CD4-positive, alpha-beta T cell (primary cell): Measurements from ENCODE around the gene ZNF385C. TPM values are rescaled to one million over a fixed set of nuclear protein-coding genes. Genes with fewer than 3 reads are reported as not detected.

Experiments
- ATAC-seq: fragments of 200-7000 bp; cut with Tn5 transposase; one replicate; pipeline ENCODE4 v1.10.0; 2022; ENCODE audit warnings: mild to moderate bottlenecking; ENCODE audit not compliant: poor library complexity
- CTCF ChIA-PET: fragments of 350-600 bp; sonication (Branson Sonifier 250); formaldehyde crosslinking; loops from one replicate; lab custom pipeline; 2021; ENCODE audit warnings: antibody characterized with exemption, inconsistent platforms; lab: Charles Lee
- POLR2A ChIA-PET: fragments of 350-600 bp; sonication (Branson Sonifier 250); formaldehyde crosslinking; loops from one replicate; lab custom pipeline; 2021; ENCODE audit warnings: antibody characterized with exemption, inconsistent platforms; lab: Charles Lee
- DNase-seq, 14 experiments: peaks; one replicate each; pipeline ENCODE4 v3.0.0-alpha.2; 2013 to 2020; ENCODE audit warnings: mixed read lengths in 2 of 14
- H3K27ac ChIP-seq, 2 donors: one replicate each; pipeline versions ENCODE4 v1.5.1 to v1.7.0; 2013; ENCODE audit warnings: low read length in 2 of 2, low read depth in 1 of 2, mild to moderate bottlenecking in 1 of 2
- H3K27me3 ChIP-seq, 2 experiments: 1 replicate in 1 of 2; 2 replicates in 1 of 2; pipeline versions ENCODE4 v1.6.1 to v1.7.0; 2013; ENCODE audit warnings: low read length in 2 of 2, control low read depth in 1 of 2, mild to moderate bottlenecking in 1 of 2, moderate library complexity in 1 of 2; ENCODE audit not compliant: insufficient read depth in 2 of 2, control insufficient read depth in 1 of 2
- H3K36me3 ChIP-seq: one replicate; pipeline ENCODE4 v1.6.1; 2013; ENCODE audit warnings: low read length, control low read depth; ENCODE audit not compliant: insufficient read depth
- H3K4me1 ChIP-seq: one replicate; pipeline ENCODE4 v1.6.1; 2013; ENCODE audit warnings: low read length, control low read depth; ENCODE audit not compliant: insufficient read depth
- H3K4me3 ChIP-seq: one replicate; pipeline ENCODE4 v1.5.1; 2013; ENCODE audit warnings: mild to moderate bottlenecking, low read length, moderate library complexity
- H3K9me3 ChIP-seq, 2 experiments: 1 replicate in 1 of 2; 2 replicates in 1 of 2; pipeline versions ENCODE4 v1.6.1 to v1.7.0; 2013; ENCODE audit warnings: low read length in 2 of 2, mild to moderate bottlenecking in 2 of 2, control low read depth in 1 of 2, moderate library complexity in 1 of 2; ENCODE audit not compliant: control insufficient read depth in 1 of 2, insufficient read depth in 1 of 2
- H3K27ac Mint-ChIP-seq: one replicate; pipeline ENCODE4 v1.8.0; 2020; ENCODE audit warnings: mixed read lengths
- H3K27me3 Mint-ChIP-seq: one replicate; pipeline ENCODE4 v1.8.0; 2021; ENCODE audit warnings: mixed read lengths
- H3K36me3 Mint-ChIP-seq: one replicate; pipeline ENCODE4 v1.8.0; 2021; ENCODE audit warnings: low read depth, mixed read lengths
- H3K4me1 Mint-ChIP-seq: one replicate; pipeline ENCODE4 v1.8.0; 2021; ENCODE audit warnings: low read depth, mixed read lengths
- H3K4me3 Mint-ChIP-seq: one replicate; pipeline ENCODE4 v1.8.0; 2020; ENCODE audit warnings: mild to moderate bottlenecking, mixed read lengths
- H3K9me3 Mint-ChIP-seq: one replicate; pipeline ENCODE4 v1.8.0; 2020; ENCODE audit warnings: mixed read lengths
- CTCF ChIP-seq: fragments of 200-600 bp; IDR thresholded peaks from one replicate; pipeline ENCODE4 v1.8.0; 2022; ENCODE audit warnings: antibody characterized with exemption, mild to moderate bottlenecking
- intact Hi-C, 2 experiments: fragments of 100-400 bp; cut with DNase I in 1 of 2; cut with micrococcal nuclease in 1 of 2; formaldehyde crosslinking; loops; one replicate each; pipeline versions ENCODE4 v1.15.1 to v1.9.0; 2023 to 2025; cut with DNase I, micrococcal nuclease
- total RNA-seq, 174 experiments: library from RNA in 2 of 174; stranded (reverse) in 2 of 174; gene quantifications; one replicate each; pipeline ENCODE4 v1.2.3 and lab custom pipeline; 2021 to 2026

The ZNF385C gene
- total RNA-seq, 2 experiments from 2014 or later, result 0.20 TPM; not detected in 1

DNA sequence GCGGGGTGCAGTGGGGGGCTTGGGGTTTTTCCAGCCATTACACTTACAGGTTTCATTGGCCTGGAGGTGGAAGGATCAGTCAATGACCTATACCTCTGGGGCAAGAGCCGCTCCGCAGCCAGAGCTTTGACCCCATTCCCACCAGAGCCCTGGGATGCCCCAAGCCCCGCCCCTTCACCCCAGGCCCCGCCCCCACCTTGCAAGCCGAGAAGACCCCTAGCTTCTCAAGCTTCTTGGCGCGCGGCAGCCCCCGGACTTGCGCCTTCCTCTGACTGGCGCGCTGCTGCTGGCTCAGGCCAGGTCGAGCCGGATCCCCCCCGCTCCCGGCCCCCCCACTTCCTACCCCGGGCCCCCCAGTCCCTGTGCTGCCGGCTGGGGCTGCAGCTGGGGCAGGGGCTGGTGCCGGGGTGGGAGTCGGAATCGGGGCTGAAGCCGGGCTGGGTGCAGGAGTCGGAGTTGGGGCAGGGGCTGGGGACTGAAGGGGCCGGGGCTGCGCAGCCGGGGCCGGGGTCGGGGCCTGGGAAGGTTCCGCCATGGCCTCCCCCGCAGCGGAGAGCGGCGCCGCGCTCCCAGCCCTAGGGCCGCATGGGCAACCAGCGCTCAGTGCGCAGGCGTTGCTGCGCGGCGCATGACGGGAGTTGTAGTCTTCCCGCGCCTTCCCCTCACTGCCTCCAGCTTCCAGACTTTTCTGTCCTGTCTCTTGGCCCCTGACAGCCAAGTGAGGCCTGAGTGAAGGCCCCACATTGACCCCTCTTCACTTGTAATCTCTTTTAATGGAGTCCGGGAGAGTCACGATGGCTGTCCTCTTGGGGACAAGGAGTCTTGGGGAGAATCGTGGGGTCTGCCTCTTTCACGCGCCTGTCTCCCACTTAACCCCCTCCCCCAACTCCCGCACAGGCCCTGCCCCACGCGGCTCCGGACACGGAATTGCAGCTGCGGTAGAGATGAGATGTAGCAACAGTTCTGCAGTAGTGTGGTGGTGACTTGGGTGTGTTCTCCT lies 22.8 kb upstream of the ZNF385C start, which contains the start of gene KAT2A:
KAT2A (minus strand) TSS at position 598 of the 1,000 bp plus-strand sequence; CDS start at position 535, 63 bp downstream.
- H3K27me3 ChIP-seq, result no peaks in the 10 kb centered on the region
- ATAC-seq, result peak; percentile 88
- Mint-ChIP-seq H3K27ac (no peak within 1 kb of the TSS), H3K36me3 (peaks cover 39% of the 10 kb centered on the region), H3K27me3 (no peaks in the 10 kb centered on the region), H3K4me3 (peak within 1 kb of the TSS; percentile 82), H3K9me3 (no peaks in the 10 kb centered on the region), H3K4me1 (peaks cover 25% of the 10 kb centered on the region)
- H3K27ac ChIP-seq, result no peak within 1 kb of the TSS
- H3K36me3 ChIP-seq, result peaks cover 43% of the 10 kb centered on the region
- POLR2A ChIA-PET, result interaction anchor here (1.5 to 2.8 kb wide), 5 partner anchors 9 to 155 kb away, joined by 5 to 17 read pairs (median 10); partner anchors contain the start of genes CNP, DHX58 and DNAJC7
- CTCF ChIA-PET, result interaction anchor here (1.1 to 1.6 kb wide), 3 partner anchors 101 to 103 kb away, joined by 3 to 4 read pairs (median 3); partner anchors contain the start of gene NKIRAS2
- peak within 1 kb of the TSS; percentile 48 for H3K4me3 ChIP-seq
- intact Hi-C loops, result loop anchor here in 1 of 2 experiments (2.0 to 5.0 kb wide), 3 partner anchors 34 to 156 kb away; partner anchors contain the start of genes GHDC, RAB5C and STAT5B
- DNase-seq, result peak; percentile 59 to 89 (median 72)
- no peaks in the 10 kb centered on the region for H3K9me3 ChIP-seq
- TF ChIP-seq CTCF, result no peak
- H3K4me1 ChIP-seq, result peaks cover 28% of the 10 kb centered on the region

DNA sequence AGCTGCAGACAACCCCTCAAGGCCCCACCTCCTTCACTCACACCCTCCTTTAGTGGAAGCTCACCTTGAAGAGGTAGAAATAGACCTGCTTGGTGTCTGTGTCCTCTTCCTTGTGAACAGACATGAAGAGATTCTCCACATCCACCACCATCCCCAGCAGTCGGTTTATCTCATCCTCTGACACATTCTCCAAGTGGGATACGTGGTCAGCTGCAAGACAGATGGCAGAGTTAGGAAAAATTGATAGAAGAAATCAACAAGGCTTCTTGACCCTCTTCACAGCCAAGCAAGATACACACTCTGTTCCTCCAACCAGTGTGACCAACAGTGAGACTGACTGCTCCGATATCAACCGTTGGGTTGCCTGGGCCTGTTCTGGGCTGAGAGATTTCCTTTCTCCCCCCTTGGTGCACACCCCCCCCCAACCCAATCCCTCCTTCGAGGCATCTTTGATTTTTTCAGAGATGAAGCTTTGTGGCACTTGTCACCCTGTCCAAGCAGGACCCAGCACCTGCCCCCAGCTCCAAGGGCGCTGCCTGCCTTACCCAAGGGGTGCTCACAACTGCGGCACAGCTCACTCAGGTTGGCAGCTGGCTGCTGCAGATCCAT lies 22.0 kb upstream of the ZNF385C start:
- no peak overlapping the region for H3K27ac ChIP-seq
- DNase-seq (peak in 1 of 14 experiments; percentile 36), ATAC-seq (no peak)
- H3K4me3 ChIP-seq, result peak overlapping the region; percentile 48
- CTCF ChIA-PET, result interaction anchor here (0.9 to 1.6 kb wide), 4 partner anchors 100 to 102 kb away, joined by 3 to 4 read pairs (median 3); partner anchors contain the start of gene NKIRAS2
- H3K4me1 ChIP-seq, result peaks cover 28% of the 10 kb centered on the region
- H3K27me3 ChIP-seq, result no peaks in the 10 kb centered on the region
- Mint-ChIP-seq H3K27me3 (no peaks in the 10 kb centered on the region), H3K36me3 (peaks cover 36% of the 10 kb centered on the region), H3K9me3 (no peaks in the 10 kb centered on the region), H3K27ac (no peak overlapping the region), H3K4me1 (peaks cover 25% of the 10 kb centered on the region), H3K4me3 (peak overlapping the region; percentile 82)
- no peak for TF ChIP-seq CTCF
- H3K36me3 ChIP-seq, result peaks cover 41% of the 10 kb centered on the region
- intact Hi-C loops, result loop anchor here in 1 of 2 experiments (2.0 to 5.0 kb wide), 3 partner anchors 35 to 157 kb away; partner anchors contain the start of genes GHDC, RAB5C and STAT5B
- no peaks in the 10 kb centered on the region for H3K9me3 ChIP-seq
- POLR2A ChIA-PET, result interaction anchor here (1.5 to 2.8 kb wide), 5 partner anchors 8 to 154 kb away, joined by 5 to 17 read pairs (median 10); partner anchors contain the start of genes CNP, DHX58 and DNAJC7

DNA sequence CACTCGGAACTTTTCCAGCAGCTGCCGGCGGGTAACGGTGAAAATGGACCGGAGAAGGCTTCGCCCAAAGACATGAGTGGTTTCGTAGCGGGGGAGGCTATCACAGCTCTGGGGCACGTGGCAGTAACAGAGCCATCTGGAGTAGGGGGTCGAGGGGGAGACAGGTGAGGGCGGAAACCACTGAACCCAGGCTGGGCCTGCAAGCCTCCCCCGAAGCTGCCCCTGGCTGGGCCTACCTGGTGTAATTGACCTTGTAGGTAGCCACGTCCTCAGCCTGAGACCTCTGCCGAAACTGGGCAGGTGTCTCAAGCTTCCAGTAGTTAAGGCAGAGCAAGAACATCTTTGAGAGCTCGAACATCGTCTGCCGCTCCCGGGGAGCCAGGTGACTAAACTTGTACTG lies 21.0 kb upstream of the ZNF385C start:
- no peak for TF ChIP-seq CTCF
- H3K27ac Mint-ChIP-seq, result no peak overlapping the region
- intact Hi-C loops, result loop anchor here (5.0 kb wide), 1 partner anchor 382 kb away; no protein-coding TSS in a partner anchor
- peaks cover 30% of the 10 kb centered on the region for H3K4me1 Mint-ChIP-seq
- H3K4me1 ChIP-seq, result peaks cover 28% of the 10 kb centered on the region
- H3K27me3 ChIP-seq, result no peaks in the 10 kb centered on the region
- H3K4me3 ChIP-seq, result no peak overlapping the region
- no peaks in the 10 kb centered on the region for H3K9me3 Mint-ChIP-seq
- peaks cover 27% of the 10 kb centered on the region for H3K36me3 Mint-ChIP-seq
- DNase-seq (no peak), ATAC-seq (no peak)
- no peaks in the 10 kb centered on the region for H3K27me3 Mint-ChIP-seq
- POLR2A ChIA-PET, result no interaction called here
- peaks cover 34% of the 10 kb centered on the region for H3K36me3 ChIP-seq
- H3K4me3 Mint-ChIP-seq, result no peak overlapping the region
- no peaks in the 10 kb centered on the region for H3K9me3 ChIP-seq
- CTCF ChIA-PET, result interaction anchor here (1.1 to 1.6 kb wide), 2 partner anchors 102 to 103 kb away, joined by 3 read pairs; no protein-coding TSS in a partner anchor
- H3K27ac ChIP-seq, result no peak overlapping the region
